Measurements from ENCODE around the gene CCDC97. TPM values are rescaled to one million over a fixed set of nuclear protein-coding genes. Genes with fewer than 3 reads are reported as not detected.

Gene CCDC97
- total RNA-seq, 1 experiment from 2014 or later, result 26.4 TPM

GRCh38 chr19:41316306-41316920 lies 6.4 kb downstream of the CCDC97 start:
- Histone ChIP-seq H3K4me2 (no peak overlapping the region), H3K9me3 (ENCODE audit: insufficient read depth, low read depth) (no peaks in the 10 kb centered on the region), H3K79me2 (ENCODE audit: low read depth) (peaks cover 17% of the 10 kb centered on the region), H3K27ac (no peak overlapping the region), H2AFZ (no peak overlapping the region), H3K4me1 (replicated peaks; ENCODE audit: insufficient read depth) (peaks cover 5% of the 10 kb centered on the region), H3F3A (ENCODE audit: insufficient read depth, low read depth) (no peaks in the 10 kb centered on the region), H3K36me3 (ENCODE audit: low read depth) (0 out of 2 replicates have a peak, but pooled peaks cover 4% of the 10 kb centered on the region), H3K4me3 (no peak overlapping the region), H3K27me3 (ENCODE audit: insufficient read depth, low read depth) (no peaks in the 10 kb centered on the region), H4K20me1 (ENCODE audit: insufficient read depth) (peaks cover 10% of the 10 kb centered on the region; the same call in 1 of the 2 replicates), H3K9me2 (ENCODE audit: insufficient read depth) (no peaks in the 10 kb centered on the region)
- DNase-seq, result no peak
- intact Hi-C loops (cut with micrococcal nuclease; ENCODE audit: unreplicated experiment), result no loop called here
- POLR2A ChIA-PET (ENCODE audit: unreplicated experiment), result no interaction called here
- TF ChIP-seq CTCF (conservative IDR thresholded peaks at IDR 0.05) (no peak), EZH2 (IDR thresholded peaks at IDR 0.05; ENCODE audit: low read depth) (no peak)
- CTCF ChIA-PET, result interaction anchor here (0.6 kb wide), 1 partner anchor 112 kb away, joined by 5 read pairs; no protein-coding TSS in a partner anchor
- no TSS peak for BruUV-seq (replicated peaks)

GRCh38 chr19:41318696-41319499 lies 8.9 kb downstream of the CCDC97 start:
- Histone ChIP-seq H3F3A (ENCODE audit: insufficient read depth, low read depth) (peaks cover 14% of the 10 kb centered on the region; the same call in 1 of the 2 replicates), H3K79me2 (ENCODE audit: low read depth) (no peaks in the 10 kb centered on the region; the same call in 1 of the 2 replicates), H3K9me2 (ENCODE audit: insufficient read depth) (no peaks in the 10 kb centered on the region), H4K20me1 (ENCODE audit: insufficient read depth) (peaks cover 7% of the 10 kb centered on the region; the same call in 1 of the 2 replicates), H3K9me3 (ENCODE audit: insufficient read depth, low read depth) (no peaks in the 10 kb centered on the region), H3K4me3 (no peak overlapping the region), H3K4me2 (no peak overlapping the region), H3K4me1 (replicated peaks; ENCODE audit: insufficient read depth) (no peaks in the 10 kb centered on the region; the same call in 1 of the 2 replicates), H3K27me3 (ENCODE audit: insufficient read depth, low read depth) (no peaks in the 10 kb centered on the region), H2AFZ (no peak overlapping the region), H3K36me3 (ENCODE audit: low read depth) (no peaks in the 10 kb centered on the region), H3K27ac (no peak overlapping the region)
- no peak for DNase-seq
- no TSS peak for BruUV-seq (replicated peaks)
- TF ChIP-seq CTCF (conservative IDR thresholded peaks at IDR 0.05), result no peak
- CTCF ChIA-PET, result no interaction called here
- POLR2A ChIA-PET (ENCODE audit: unreplicated experiment), result no interaction called here
- intact Hi-C loops (cut with micrococcal nuclease; ENCODE audit: unreplicated experiment), result no loop called here

- Histone ChIP-seq H3K9me3 (ENCODE audit: insufficient read depth, low read depth) (no peaks in the 10 kb centered on the region), H3K4me1 (replicated peaks; ENCODE audit: insufficient read depth) (no peaks in the 10 kb centered on the region; the same call in 1 of the 2 replicates), H3K4me2 (no peak overlapping the region), H4K20me1 (ENCODE audit: insufficient read depth) (peaks cover 3% of the 10 kb centered on the region; the same call in 1 of the 2 replicates), H2AFZ (no peak overlapping the region), H3K27me3 (ENCODE audit: insufficient read depth, low read depth) (no peaks in the 10 kb centered on the region), H3K9me2 (ENCODE audit: insufficient read depth) (no peaks in the 10 kb centered on the region), H3F3A (ENCODE audit: insufficient read depth, low read depth) (peaks cover 21% of the 10 kb centered on the region), H3K79me2 (ENCODE audit: low read depth) (no peaks in the 10 kb centered on the region; the same call in 1 of the 2 replicates), H3K27ac (no peak overlapping the region), H3K4me3 (no peak overlapping the region), H3K36me3 (ENCODE audit: low read depth) (no peaks in the 10 kb centered on the region)
- intact Hi-C loops (cut with micrococcal nuclease; ENCODE audit: unreplicated experiment), result loop anchor here (2.0 to 10.0 kb wide), 2 partner anchors 111 to 255 kb away; partner anchors contain the start of gene CEACAM21
- DNase-seq, result no peak
- no TSS peak for BruUV-seq (replicated peaks)
- TF ChIP-seq EZH2 (IDR thresholded peaks at IDR 0.05; ENCODE audit: low read depth) (no peak), CTCF (conservative IDR thresholded peaks at IDR 0.05) (no peak)
- ChIA-PET POLR2A (ENCODE audit: unreplicated experiment) (no interaction called here), CTCF (no interaction called here)
Observed at GRCh38 chr19:41319500-41320184, 9.7 kb downstream of the CCDC97 start.
